Endothelial cell of umbilical vein (primary cell): ENCODE data around the gene SOCS3.

Source experiments
- POLR2A ChIP-seq: IDR thresholded peaks from 2 replicates; pipeline ENCODE4 v1.6.1; 2012; ENCODE audit warnings: low read depth, mild to moderate bottlenecking, control low read depth, low read length
- TF ChIP-seq, protein P1 (sequence below), 2 donors: IDR thresholded peaks; 1 replicate in 1 of 2; 2 replicates in 1 of 2; pipeline ENCODE4 v1.5.1; 2011; ENCODE audit warnings: low read length in 2 of 2, mild to moderate bottlenecking in 2 of 2, moderate library complexity in 2 of 2, control low read depth in 1 of 2, inconsistent platforms in 1 of 2, low read depth in 1 of 2; ENCODE audit not compliant: insufficient read depth in 1 of 2; ENCODE audit errors: extremely low read depth in 1 of 2

GRCh38 chr17:78322858-78323455, 36.9 kb downstream of the SOCS3 start:
- no peak for TF ChIP-seq POLR2A
- TF ChIP-seq, protein P1, sequence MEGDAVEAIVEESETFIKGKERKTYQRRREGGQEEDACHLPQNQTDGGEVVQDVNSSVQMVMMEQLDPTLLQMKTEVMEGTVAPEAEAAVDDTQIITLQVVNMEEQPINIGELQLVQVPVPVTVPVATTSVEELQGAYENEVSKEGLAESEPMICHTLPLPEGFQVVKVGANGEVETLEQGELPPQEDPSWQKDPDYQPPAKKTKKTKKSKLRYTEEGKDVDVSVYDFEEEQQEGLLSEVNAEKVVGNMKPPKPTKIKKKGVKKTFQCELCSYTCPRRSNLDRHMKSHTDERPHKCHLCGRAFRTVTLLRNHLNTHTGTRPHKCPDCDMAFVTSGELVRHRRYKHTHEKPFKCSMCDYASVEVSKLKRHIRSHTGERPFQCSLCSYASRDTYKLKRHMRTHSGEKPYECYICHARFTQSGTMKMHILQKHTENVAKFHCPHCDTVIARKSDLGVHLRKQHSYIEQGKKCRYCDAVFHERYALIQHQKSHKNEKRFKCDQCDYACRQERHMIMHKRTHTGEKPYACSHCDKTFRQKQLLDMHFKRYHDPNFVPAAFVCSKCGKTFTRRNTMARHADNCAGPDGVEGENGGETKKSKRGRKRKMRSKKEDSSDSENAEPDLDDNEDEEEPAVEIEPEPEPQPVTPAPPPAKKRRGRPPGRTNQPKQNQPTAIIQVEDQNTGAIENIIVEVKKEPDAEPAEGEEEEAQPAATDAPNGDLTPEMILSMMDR (IDR thresholded peaks at IDR 0.05; ENCODE audit: extremely low read depth in 1 of 2, insufficient read depth in 1 of 2, low read depth in 1 of 2, low read length in 2 of 2), result no peak
